GM15510 (cell line): ENCODE data around the gene GFRA4.

Experiments used
- POLR2A ChIP-seq: IDR thresholded peaks from 3 replicates; pipeline ENCODE4 v1.6.1; 2011; ENCODE audit warnings: borderline replicate concordance; ENCODE audit not compliant: insufficient read length; ENCODE audit errors: extremely low read depth

The GFRA4 gene

DNA sequence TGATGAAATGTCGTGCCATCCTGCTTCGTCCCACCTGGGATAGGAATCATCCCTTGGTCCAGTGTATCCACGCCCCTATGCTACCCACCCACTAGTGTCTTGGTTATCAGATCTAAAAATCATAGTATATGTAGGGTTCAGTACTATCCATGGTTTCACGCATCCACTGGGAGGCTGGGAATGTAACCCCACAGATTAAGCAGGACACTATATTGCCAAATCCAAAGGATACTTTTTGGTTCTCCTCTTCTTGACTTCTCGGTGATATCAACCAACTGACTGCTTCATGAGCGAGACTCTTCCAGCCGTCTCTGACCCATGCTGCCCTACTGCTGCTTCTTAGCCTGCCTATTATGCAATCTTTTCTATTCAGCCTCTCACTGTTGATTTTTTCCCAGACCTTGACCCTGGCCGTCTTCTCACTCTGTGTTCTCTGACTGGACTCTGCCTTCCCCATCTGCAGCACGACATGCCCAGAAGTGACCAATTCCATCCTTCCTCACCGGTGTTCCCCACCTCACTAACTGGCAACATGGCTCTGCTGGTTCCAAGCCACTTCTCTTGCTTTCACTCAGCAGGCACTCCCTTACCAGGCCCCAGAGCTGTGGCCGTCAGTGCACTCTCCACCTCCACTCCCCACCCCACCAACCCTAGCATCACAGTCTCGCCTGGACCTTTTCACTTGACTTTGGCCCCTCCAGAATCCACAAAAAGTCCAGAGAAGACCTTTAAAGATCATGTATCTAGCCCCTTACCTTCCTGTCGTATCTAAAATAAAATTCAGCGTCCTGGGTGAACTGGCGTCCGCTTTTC, 34.5 kb downstream of the GFRA4 start:
- TF ChIP-seq POLR2A = no peak

DNA sequence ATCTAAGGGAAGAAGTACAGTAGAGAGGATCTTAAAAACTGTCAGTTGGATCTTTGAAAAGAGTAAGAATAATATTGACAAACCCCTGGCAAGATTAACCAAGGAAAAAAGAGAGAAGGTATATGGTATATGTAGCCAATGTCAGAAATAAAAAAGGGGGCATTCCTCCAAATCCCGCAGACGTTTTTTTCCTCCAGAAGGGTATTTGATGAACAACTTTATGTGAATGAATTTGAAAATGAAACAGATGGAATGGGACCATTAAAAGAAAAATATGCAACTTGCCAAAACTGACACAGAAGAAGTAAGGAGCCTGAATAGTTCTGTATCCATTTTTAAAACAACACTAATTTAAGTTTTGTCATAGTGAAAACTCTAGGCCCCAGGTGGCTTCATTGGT, 35.7 kb downstream of the GFRA4 start:
- TF ChIP-seq POLR2A = no peak

- no peak for TF ChIP-seq POLR2A
These were observed 40.8 kb downstream of the GFRA4 start for GRCh38 chr20:3622406-3622805.

DNA sequence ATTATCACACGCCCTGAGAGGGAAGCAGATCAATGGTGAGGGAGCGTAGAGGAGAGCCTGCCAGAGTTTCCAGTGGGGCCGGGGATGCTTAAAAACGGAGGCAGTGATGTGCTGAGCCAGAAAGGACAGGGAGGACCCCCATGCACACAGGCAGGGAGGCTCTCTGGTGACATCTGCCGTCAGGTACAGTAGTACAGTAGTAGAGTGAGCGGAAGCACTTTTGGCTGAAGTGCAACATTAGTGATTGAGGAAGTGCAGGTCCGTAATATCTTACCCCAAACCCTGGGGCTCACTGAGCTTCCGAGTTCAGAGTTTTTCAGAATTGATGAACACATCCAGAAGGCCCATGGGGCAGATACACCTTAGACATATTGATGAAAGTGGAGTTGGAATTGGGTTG, 42.1 kb downstream of the GFRA4 start:
- TF ChIP-seq POLR2A = no peak

GRCh38 chr20:3616250-3616649, 46.9 kb downstream of the GFRA4 start:
- no peak for TF ChIP-seq POLR2A

- no peak for TF ChIP-seq POLR2A
These were observed 48.7 kb downstream of the GFRA4 start for GRCh38 chr20:3614466-3614865.

DNA sequence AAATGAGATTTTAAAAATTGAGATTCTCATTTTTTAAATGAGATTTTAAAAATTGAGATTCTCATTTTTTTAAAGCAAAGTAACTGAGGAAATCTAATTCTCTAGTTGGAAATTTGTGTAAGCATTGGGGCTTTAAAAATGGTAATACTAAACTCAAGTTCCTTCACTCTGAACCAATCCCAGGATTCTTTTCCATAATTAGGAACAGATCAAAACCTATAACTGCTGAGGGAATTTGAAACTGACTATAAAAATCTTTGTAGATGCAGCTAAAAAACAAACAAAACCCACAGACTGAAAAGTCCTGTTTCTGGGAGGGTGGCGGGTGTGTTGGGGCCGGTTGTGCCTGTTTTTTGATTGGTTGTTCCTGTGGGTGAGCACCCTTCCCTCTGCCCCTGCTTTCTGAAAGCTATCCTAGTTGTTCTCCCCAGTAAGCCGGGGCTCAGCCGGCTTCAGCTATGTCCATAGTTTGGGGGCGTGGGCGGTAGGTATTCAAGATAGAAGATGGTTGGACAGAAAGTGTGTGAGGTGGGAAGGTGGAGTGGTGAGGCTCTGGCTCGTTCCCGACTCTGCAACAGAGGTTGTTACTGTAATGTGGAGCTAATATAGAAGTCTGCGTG, 49.3 kb downstream of the GFRA4 start:
- no peak for TF ChIP-seq POLR2A

- TF ChIP-seq POLR2A = no peak
These were observed 50.2 kb downstream of the GFRA4 start for GRCh38 chr20:3612795-3613572.

- TF ChIP-seq POLR2A = no peak
These were observed 51.3 kb downstream of the GFRA4 start for GRCh38 chr20:3611901-3612300.
